GM19099 (cell line): ENCODE measurements around the gene SRCIN1.

ENCODE experiments used
- POLR2A ChIP-seq: IDR thresholded peaks from 3 replicates; pipeline ENCODE4 v1.6.1; 2011; ENCODE audit warnings: low read depth; ENCODE audit not compliant: insufficient read length; ENCODE audit errors: extremely low read depth

The SRCIN1 gene

DNA sequence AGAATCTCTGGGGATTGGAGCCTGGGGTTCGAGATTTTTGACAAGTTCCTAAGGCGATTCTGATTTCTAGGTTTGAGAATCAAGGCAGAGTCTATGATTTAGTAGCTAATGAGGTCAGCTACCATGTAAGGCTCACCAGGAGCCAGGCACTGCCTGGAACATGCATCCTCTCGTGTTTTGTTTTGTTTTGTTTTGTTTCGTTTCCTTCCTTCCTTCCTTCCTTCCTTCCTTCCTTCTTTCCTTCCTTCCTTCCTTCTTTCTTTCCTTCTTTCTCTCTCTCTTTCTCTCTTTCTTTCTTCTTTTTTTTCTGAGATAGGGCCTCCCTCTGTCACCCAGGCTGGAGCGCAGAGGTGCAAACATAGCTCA is 39.1 kb downstream of the SRCIN1 start:
- TF ChIP-seq POLR2A, result no peak

DNA sequence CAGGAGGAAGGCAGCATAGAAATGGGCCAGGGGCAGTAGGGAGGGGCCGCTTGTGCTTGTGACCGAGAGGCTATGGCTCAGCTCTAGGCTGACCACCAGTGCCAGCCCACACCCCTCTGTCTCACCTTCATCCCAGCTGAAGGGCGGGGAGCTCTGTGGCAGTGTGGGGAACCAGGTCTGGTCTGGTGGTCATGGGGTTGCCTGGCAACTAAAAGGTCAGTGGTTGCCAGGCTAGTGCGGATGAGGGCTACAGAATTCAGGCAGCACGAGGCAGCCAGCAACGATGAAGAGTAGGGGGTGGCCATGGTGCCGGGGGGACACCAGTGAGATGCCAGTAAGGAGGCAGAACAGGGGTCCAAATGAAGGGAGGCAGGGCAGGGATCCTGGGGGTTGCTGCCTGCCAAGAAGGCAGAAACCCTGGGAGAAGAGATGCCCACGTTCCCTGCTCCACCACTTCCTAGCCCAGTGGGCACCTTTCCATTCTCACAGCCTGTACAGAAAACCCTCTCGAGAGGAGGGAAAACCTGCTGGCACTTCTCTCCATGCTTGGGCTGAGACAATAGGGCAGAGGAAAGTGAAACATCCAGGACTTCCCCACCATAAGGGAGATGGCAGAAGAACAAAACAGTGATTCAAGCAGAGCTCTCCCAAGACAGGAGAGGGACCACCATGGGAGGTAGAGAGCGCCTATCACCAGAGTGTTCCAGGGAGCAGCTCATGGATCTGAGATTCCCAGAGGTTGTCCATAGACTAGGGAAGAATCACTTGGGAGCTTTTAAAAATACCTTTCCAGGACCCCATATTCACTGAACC is 39.7 kb downstream of the SRCIN1 start:
- TF ChIP-seq POLR2A, result no peak

DNA sequence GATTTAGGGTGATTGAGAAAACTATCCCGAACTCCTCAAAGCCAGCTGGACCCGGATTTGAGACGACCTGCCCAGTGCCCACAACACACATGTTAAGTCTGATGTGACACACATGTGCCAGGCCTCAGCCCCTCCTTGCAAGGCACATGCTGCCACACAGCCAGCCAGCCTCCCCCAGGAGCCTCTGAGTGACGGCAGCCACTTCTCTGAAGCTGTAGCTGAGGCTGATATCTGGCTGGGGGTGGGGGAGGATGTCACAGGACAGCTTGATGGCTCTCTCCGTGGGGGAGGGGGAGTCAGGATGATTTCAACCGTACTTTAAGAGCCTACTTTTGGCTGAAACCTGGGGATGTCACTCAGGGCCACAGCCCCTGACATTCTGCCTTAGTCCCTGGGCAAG is 40.9 kb downstream of the SRCIN1 start:
- TF ChIP-seq POLR2A, result no peak

DNA sequence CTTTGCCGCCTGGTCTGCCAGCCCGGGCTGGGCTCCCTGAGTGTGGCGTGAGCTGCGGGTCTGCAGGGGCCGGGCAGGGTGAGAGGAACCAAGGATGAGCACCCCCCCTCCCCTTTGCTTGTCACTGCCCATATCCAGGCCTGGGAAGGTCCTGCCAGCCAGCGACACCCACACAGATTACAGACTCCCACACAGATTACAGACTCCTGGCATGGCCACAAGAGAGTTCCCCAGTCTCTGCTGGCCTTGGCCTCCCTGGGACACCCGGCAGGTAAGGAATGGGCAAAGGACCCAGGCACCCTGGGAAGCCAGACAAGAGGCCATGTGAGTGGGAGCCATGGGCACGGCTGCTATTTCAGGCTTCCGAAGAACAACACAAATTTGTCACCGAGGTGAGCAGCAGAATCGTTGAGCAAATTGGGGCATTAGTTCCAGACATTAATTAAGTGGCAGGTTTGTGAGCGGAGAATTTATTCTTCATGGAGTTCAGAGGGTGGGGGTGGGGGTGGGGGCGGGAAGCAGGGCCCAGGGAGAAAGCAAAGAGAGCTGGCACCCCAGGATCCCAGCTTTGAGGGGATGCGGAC is 41.4 kb downstream of the SRCIN1 start:
- TF ChIP-seq POLR2A, result no peak

DNA sequence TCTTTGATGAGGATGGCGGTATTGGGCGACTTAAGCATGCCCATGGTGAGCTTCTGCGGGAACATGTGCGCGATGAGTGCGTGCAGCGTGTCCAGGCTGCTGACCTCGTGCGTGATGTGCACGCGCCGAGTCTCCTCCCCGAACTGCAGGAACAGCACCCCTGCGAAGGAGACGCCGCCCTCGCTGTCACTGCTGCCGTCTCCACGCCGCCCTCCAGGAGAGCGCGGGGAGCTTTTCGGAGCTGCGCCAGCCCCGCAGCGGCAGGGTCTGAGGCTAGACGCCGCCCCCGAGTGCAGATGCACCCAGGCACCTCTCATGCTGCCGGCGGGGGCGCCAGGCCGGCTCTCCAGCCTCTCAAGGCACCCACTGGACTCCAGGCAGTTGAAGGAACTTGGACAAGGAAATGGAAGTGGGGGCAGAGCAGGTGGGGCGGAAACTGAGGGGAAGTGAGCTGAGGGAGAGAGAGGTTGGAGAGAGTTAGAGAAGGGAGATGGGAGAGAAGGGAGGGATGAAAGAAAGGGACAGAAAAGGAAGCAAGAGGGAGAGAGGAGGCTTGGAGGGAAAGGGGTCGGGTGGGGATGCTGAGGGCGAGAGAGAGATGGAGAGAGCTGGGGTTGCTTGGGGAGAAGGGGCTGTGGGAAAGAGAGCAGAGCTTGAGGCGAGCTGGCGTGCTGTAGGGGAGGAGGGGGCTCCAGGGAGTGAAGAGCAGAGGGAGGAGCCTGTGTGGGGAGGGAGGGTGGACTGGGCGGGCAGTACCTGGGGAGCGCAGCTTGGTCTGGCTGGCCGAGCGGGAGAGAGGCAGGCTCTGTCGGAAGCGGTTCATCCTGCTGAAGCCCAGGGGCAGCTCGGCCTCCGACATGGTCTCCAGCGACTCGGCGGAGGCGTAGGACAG is 42.1 kb downstream of the SRCIN1 start:
- no peak for TF ChIP-seq POLR2A

DNA sequence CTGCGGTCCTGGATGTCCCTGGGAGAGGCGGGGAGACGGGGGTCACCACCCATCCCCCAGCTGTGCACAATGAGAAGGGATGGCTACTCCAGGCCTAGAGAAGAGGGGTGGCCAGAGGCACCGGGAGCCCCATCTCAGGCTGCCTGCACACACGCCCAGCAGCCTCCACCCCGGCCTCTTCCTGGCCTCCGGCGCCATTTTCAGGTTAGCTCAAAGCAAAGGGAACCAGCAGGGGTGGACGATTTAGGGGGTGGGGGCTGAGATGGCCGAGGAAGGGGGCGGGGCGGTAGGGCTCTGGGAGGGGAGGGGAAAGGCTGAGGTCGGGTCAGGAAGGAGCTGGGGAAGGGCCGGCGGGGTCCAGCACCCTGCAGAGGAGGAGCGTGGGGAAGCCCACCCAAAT is 42.8 kb downstream of the SRCIN1 start:
- no peak for TF ChIP-seq POLR2A

DNA sequence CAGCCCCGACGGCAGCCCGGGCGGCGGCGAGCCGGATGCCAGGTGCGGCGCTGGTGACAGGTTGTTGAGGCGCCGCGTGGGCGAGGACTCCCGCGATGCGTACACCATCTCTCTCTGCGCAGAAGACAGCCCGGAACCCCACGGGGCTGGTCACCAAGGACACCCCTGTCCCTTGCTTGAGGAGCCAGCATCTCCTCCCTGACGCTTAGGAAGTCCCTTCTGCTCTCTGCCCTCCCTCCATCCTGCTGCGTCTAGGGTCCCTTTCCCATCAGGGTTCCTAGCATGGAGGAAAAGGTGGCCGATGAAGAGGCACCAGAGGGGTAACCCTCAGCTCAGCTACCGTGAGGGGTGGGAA is 43.6 kb downstream of the SRCIN1 start:
- TF ChIP-seq POLR2A, result no peak

DNA sequence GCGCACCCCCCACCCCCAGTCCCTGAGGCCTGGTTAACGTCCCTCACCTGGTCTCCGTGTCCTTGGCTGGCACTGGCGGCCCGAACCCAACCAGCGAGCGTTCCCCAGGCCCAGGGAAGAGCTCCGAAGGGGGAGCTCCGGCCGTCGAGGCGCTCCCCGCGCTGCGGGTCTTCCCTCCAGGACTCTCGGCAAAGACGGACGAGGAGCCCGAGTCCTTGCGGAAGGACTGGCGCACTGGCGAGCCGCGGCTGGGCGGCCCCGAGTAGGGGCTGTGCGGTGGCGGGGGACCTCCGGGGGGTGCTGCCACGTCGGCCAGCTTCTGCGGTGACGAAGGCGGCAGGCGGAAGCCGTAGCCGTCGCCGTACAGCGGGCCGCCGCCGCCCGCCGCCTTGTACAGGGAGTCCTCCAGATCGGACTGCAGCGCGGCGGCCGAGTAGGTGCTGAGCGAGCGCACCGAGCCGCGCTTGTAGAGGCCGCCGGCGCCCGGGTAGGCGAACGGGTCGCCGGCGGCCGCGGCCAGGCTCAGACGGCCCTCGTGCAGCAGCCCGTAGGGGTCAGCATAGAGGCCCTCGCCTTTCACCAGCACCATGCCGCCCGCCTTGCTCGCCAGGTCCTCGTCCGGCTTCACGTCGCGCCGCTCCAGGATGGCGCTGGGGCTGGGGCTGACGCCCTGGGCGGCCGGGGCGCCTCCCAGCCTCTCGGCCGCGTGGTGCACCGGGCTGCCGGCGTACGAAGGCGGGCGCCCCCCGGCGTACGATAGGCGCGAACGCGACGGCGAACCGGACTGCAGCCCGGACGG is 44.1 kb downstream of the SRCIN1 start:
- TF ChIP-seq POLR2A, result no peak

DNA sequence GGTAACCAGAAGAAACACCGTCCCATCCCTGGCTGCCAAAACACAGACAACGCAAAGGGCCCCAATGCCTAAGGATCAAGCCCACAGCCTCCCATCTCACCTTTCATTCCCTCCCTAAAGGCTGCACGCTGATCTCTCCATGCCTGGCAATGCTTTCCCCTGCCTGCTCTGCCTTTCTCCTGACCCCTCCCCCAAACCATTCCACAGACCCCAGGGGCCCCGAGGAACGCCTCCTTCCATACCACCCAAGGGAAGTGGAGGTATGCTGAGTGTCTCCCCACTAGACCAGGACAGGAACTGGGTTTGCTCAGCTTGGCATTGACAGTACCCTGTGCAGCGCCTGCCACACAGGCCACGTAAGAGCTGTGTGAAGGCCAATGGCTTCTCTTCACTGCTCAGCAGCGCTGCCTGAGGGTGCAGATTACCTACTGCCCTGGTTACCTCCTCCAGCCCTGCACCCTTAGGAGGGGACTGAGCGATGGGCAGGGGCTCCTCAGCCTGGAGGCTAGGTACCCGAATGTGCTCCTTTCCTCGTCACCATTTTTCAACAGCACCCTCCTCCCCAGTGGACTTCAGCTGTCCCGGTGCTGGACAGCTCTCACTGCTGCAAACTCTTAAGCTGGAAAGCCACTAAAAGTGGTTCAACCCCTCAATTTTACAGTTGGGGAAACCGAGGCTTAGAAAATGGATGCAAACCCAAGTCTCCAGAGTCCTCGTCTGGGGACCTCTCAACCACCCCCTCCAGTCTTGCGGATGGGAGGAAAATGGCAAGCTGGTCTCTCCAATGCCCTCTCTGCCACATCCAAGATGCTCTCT is 45.0 kb downstream of the SRCIN1 start:
- no peak for TF ChIP-seq POLR2A

DNA sequence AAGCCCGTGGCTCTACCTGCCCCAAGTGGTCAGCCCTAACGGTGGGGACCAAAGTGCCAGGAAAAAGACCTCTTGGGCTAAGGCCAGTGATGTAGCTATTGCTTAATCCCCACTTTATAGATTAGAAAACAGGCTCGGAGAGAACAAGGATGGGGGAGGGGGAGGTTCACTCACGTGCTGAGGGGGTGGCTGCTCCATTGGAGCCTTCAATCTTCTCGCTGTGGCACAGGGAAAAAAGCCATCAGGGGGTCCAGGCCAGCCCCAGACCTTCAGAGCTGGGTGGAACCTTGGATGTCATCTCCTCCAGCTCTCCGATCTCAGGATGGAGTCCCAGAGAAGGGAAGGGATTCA is 45.9 kb downstream of the SRCIN1 start:
- no peak for TF ChIP-seq POLR2A

DNA sequence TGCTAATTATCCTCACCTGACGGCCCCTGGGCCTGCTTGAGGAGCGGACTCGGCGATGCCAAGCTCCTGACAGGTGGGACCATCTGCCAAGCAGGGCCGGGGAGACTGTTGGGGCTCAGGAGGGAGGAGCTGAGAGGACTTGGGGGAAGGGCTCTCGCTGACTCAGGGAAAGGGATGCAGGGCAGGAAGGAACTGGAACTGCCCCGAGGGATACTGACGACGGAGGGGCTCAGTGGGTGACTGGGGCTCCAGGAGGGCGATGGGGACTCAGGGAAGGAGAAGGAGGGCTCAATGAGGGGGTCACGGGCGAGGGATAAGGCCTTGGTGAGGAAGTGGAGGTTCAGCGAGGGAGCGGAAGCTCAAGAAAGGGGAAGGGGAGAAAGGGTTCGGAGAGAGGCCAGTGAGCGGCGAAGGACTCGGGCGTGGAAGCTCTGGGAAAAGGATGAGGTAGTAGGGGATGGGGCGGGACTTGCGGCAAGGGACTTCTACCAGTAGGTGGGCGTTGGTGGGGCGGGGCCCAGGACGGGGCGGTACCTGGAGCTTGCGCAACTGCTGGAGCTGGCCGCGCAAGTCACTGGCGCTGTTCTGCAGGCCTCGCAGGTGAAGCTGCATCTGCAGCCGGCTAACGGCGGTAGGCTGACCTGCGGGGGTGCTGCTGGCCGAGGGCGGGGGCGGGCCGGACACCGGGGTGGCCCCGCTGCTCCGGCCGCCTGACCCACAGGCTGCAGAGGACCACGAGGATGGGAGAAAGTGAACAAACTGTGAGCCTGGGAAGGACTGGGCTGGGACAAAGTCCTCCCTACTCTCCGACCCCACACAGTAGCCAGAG is 46.5 kb downstream of the SRCIN1 start:
- TF ChIP-seq POLR2A, result no peak

DNA sequence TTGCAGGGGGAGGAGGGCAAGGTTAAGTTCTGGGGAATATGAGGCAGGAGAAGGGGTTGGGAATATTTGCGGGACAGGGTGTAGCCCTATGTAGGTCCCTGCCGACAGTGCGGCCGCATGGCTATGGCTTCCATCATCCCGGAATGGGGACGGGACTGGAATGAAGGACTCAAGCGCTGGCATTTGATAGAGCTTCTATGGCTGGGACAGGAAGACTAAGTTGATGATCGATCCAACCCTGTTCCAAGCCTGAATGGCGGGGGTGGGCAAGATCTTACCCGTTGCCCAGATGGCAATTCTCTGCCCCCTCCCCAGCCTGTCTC is 47.1 kb downstream of the SRCIN1 start:
- no peak for TF ChIP-seq POLR2A

DNA sequence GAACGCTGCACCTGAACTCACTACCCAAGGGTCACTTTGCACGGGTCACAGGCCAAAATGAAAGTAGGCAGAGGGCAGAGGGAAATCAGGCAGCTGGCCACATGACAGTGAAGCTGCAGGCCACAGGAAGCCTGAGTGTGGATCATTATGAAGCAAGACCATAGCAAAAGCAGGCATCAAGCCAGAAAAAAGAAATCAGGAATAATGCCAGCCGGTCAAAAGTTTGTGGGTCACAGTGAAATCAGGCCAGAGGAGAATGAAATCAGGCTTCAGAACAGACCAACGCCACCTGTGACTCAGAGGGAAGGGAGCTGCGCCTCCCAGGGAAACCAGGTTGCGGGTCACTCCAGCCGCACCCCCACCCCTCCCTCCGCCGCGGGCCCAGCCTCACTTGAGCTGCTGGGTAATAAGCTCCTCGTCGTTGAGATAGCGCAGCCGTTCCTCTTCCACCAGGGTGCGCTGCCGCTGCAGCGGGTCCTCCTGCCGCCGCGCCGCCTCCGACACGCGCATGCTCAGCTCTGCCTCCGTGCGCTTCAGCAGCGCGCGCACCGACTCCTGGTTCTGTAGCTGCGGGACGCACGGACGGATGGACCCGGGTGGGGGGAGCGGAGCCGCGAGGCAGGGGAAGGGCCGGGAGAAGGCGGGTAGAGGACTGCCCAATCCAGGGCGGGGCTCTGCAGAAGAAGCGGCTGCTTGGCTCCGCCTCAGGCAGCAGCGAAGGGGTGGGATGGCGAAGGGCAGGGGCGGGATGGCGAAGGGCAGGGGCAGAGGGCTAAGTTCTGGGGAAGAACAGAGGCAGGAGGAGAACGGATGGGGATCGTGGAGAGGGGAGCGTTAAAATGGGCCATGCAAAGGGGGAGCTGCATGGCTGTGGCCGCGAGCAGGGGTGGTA is 47.7 kb downstream of the SRCIN1 start:
- no peak for TF ChIP-seq POLR2A

DNA sequence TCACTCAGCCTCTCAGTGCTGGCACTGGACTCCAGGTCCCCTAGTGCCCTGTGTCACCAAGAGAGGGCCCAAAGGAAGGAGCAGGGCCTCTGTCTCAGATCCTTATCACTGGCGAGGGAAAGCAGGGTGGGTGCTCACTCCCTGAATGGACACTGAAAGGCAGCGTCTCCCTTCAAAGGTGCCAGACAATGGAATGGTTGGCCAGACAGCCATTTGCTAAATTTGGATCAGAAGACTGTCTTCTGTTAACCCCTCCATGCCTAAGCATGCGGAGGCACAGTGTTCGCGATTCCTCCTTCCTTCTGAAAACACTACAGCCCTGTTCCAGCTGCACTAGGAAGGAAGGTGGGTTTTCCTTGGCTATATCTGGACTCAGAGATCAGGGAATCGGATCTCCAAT is 48.4 kb downstream of the SRCIN1 start:
- no peak for TF ChIP-seq POLR2A
